ENCODE measurements around the gene MUC20. TPM values are rescaled to one million over a fixed set of nuclear protein-coding genes. Genes with fewer than 3 reads are reported as not detected.
"Not testable (repeated sequence)": the region's sequence is repeated elsewhere in the genome, so short reads cannot be mapped to it uniquely, and the experiment has no call there.

The MUC20 gene
- total RNA-seq, 2 donors from 2014 or later, result 3.4 to 5.0 TPM

DNA sequence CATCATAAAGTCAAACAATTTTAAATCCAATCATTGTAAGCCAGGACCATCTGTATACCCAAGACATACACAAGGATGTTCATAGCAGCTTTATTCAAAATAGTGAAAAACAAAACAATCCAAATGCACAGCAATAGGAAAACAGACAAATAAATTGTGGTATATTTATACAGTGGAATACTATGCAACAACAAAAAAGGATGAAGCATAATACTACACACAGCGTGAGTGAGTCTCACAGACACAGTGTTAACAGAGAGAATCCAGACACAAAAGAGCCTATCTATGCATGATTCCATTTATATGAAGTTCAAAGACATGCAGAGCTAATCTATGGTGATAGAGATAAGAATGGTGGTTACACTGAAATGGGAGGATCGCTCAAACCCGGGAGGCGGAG, 5.6 kb upstream of the MUC20 start:
- no peak for DNase-seq (ENCODE audit: low spot score)
- H3K27ac ChIP-seq, result no peak overlapping the region
- H3K4me1 ChIP-seq, result no peaks in the 10 kb centered on the region
- no peak overlapping the region for H3K4me3 ChIP-seq
- H3K36me3 ChIP-seq, result peaks cover 35% of the 10 kb centered on the region
- H3K9me3 ChIP-seq, result no peaks in the 10 kb centered on the region
- TF ChIP-seq, protein P1, sequence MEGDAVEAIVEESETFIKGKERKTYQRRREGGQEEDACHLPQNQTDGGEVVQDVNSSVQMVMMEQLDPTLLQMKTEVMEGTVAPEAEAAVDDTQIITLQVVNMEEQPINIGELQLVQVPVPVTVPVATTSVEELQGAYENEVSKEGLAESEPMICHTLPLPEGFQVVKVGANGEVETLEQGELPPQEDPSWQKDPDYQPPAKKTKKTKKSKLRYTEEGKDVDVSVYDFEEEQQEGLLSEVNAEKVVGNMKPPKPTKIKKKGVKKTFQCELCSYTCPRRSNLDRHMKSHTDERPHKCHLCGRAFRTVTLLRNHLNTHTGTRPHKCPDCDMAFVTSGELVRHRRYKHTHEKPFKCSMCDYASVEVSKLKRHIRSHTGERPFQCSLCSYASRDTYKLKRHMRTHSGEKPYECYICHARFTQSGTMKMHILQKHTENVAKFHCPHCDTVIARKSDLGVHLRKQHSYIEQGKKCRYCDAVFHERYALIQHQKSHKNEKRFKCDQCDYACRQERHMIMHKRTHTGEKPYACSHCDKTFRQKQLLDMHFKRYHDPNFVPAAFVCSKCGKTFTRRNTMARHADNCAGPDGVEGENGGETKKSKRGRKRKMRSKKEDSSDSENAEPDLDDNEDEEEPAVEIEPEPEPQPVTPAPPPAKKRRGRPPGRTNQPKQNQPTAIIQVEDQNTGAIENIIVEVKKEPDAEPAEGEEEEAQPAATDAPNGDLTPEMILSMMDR (IDR thresholded peaks at IDR 0.05), result no peak
- H3K27me3 ChIP-seq, result no peaks in the 10 kb centered on the region

DNA sequence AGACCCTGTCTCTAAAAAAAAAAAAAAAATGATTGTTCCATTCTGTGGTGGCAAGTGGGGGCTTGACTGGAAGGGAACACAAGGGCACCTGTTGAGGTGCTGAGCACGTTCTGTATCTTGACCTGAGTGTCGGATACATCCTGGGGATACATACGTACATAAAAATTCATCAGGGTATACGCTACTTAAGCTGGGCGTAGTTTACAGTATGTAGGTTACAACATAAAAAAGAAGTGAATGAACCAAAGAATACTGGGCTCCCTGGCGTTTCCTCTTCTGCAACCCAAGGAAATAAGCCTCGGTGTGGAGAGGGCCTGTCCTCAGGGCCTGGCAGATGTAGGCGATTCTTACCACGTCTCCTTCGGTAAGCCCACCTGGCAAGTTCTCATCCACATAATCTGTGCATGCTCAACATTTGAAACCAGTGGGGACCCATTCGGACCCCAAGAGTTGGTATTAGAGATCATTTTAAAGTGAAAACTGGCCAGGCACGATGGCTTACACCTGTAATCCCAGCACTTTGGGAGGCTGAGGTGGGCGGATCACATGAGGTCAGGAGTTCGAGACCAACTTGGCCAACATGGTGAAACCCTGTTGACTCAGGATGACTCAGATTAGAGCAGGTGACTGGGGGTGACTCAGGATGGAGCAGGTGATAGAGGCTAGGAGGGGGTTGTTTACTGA, 5.1 kb upstream of the MUC20 start:
- H3K36me3 ChIP-seq, result peaks cover 30% of the 10 kb centered on the region
- no peak overlapping the region for H3K4me3 ChIP-seq
- TF ChIP-seq, protein P1 (IDR thresholded peaks at IDR 0.05), result no peak
- H3K27me3 ChIP-seq, result no peaks in the 10 kb centered on the region
- H3K9me3 ChIP-seq, result no peaks in the 10 kb centered on the region
- no peak overlapping the region for H3K27ac ChIP-seq
- no peak for DNase-seq (ENCODE audit: low spot score)
- no peaks in the 10 kb centered on the region for H3K4me1 ChIP-seq

DNA sequence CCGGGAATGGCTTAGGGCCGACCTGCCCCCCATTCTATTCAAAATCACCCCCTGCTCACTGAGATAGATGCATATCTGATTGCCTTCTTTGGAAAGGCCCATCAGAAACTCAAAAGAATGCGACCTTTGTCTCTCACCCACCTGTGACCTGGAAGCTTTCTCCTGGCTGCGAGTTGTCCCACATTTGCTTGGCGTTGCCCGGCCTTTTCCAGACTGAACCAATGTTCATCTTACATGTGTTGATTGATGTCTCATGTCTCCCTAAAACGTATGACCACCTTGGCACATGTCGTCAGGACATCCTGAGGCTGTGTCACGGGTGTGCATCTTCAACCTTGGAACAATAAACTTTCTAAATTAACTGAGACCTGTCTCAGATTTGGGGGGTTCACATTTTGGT, 3.4 kb upstream of the MUC20 start:
- no peaks in the 10 kb centered on the region for H3K4me1 ChIP-seq
- H3K36me3 ChIP-seq, result peaks cover 16% of the 10 kb centered on the region
- no peaks in the 10 kb centered on the region for H3K27me3 ChIP-seq
- TF ChIP-seq, protein P1 (IDR thresholded peaks at IDR 0.05), result no peak
- no peak overlapping the region for H3K27ac ChIP-seq
- no peaks in the 10 kb centered on the region for H3K9me3 ChIP-seq
- no peak for DNase-seq (ENCODE audit: low spot score)
- H3K4me3 ChIP-seq, result no peak overlapping the region

DNA sequence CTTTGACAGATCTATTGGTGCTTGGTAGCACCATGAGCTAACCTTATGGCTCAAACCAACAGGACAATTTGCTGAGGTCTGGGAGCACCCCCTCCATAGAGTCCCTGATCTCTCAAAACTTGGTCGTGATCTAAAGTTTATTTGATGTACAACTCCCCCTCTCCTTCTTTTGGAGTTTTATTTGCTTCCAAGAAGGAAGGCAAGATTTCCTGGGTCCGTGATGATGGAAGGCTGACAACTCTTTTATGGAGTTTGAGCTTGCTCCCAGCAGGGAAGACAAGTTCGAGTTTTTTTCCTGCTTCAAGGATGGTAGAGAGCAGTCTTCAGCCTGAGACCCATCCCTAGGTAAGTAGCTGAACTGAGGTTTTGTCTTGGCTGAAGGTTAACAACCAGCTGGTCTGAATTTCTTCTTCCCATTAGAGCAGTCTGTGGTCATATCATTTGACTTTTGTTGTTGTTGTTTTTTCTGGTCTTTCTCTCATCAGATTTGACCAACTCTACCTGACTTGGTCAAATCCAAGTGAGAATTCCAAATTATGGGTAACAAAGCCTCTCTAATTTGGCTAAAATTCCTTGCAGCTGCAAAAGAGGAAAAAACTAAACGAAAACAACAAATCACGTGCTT, 2.8 kb upstream of the MUC20 start:
- Histone ChIP-seq H3K27me3 (no peaks in the 10 kb centered on the region), H3K4me3 (no peak overlapping the region), H3K36me3 (peaks cover 16% of the 10 kb centered on the region), H3K27ac (no peak overlapping the region), H3K9me3 (no peaks in the 10 kb centered on the region), H3K4me1 (no peaks in the 10 kb centered on the region)
- TF ChIP-seq, protein P1 (IDR thresholded peaks at IDR 0.05), result no peak
- DNase-seq (ENCODE audit: low spot score), result no peak

DNA sequence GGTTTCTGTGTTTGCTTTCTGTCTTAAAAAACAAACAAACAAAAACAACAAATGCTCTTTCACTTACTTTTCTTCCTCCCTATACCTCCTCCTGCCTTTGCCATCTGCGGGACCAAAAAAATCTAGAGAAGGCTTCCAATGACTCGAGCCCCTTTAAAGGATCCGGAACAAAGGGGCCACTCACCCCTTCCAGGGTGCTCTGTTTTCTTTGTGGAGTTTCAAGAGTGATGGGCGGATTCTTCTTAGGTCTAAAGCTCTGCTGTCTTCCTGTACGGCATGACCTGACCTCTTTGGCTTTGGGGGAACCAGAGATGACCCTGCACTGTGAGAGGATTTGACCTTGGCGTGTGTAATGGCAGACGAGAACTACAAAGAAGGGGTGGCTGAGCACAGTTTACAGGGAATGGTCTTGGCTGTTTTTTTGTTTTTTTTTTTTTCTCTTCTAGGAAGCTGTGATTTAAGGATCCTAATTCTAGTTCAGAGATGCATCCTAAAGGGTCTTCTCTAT, 2.2 kb upstream of the MUC20 start:
- no peak for DNase-seq (ENCODE audit: low spot score)
- no peaks in the 10 kb centered on the region for H3K9me3 ChIP-seq
- TF ChIP-seq, protein P1 (IDR thresholded peaks at IDR 0.05), result no peak
- H3K27me3 ChIP-seq, result no peaks in the 10 kb centered on the region
- H3K4me1 ChIP-seq, result no peaks in the 10 kb centered on the region
- peaks cover 16% of the 10 kb centered on the region for H3K36me3 ChIP-seq
- H3K27ac ChIP-seq, result no peak overlapping the region
- no peak overlapping the region for H3K4me3 ChIP-seq

DNA sequence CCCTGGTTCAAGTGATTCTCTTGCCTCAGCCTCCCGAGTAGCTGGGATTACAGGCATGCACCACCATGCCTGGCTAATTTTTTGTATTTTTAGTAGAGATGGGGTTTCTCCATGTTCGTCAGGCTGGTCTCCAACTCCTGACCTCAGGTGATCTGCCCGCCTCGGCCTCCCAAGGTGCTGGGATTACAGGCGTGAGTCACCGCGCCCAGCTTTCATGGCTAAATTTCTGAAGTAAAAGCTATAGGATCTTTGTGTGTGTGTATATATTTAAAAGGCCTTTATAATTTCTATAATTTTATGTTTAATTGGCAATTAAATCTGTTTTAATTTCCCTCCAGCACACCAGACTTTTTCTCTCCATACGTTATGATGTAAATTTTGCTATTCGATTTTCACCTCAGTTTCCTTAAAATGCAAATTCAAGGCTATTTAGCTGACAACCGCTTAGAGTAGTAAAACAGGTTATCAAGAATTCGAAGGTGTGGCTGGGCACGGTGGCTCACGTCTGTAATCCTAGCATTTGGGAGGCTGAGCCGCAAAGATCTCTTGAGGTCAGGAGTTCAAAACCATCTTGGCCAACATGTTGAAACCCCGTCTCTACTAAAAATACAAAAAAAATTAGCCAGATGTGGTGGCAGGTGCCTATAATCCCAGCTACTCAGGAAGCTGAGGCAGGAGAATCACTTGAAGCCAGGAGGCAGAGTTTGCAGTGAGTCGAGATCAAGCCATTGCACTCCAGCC, 1.1 kb upstream of the MUC20 start:
- DNase-seq (ENCODE audit: low spot score); H3K4me3 ChIP-seq; H3K9me3 ChIP-seq; H3K4me1 ChIP-seq; H3K27ac ChIP-seq; H3K27me3 ChIP-seq: not testable (repeated sequence)
- peaks cover 11% of the 10 kb centered on the region for H3K36me3 ChIP-seq

DNA sequence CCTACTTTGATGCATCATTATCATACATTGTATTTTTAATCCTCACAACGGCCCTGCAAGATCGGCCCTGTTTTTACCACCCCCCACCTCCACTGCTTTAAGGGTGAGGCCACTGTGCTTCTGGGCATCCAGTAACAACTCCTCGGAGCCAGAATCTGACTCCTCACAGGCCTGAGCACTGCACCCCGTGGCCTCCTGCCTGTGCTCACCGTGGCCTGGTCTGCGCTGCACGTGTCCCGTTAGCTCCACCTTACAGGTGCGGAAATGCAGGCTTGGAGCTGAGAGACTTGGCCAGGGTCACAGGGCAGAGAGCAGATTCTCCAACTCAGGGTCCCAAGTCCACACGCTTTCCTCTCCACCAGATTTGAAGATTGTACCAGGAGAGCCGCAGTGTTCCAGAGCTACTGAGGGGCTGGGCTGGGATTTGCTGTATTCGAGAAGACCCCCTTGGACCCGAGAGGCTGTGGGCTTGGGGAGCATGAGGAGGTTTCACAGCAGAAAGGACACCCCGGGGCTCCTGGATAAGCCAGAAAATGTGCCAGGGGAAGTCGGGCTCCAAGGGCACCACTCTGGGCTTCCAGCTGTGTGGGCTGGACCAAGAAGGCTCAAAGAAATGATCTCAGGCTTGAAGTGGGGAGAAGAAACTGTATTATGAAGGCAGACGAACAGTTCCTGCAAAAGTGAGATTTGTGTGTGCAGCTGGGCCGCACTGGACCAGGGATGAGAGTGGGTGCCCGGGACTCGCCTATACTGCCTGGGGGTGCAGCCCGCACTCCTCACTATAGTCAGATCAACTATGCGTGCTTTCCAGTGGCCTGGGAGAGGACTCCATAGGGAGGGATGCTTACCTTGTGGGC, 1.6 kb downstream of the MUC20 start:
- DNase-seq (ENCODE audit: low spot score); H3K9me3 ChIP-seq; H3K4me3 ChIP-seq; H3K27me3 ChIP-seq; H3K27ac ChIP-seq; H3K36me3 ChIP-seq; H3K4me1 ChIP-seq: not testable (repeated sequence)

DNA sequence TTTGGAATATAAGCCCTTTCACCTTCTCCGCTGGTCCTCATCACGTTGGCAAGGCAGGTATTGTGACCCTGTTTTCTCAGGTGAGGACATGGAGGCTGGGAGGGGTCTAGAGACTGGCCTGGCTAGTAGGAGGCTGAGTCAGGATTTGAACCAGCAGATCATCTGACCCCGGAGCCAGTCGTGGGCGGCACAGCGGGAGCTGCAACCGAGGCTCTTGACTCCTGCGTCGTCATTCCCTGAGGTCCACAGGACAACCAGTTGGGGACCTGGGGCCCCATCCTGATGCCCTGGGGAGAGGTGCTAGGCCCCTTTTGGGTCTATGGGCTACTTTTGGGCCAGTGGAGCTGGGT, 2.2 kb downstream of the MUC20 start:
- H3K9me3 ChIP-seq; H3K4me1 ChIP-seq; H3K4me3 ChIP-seq; H3K36me3 ChIP-seq; H3K27me3 ChIP-seq; DNase-seq (ENCODE audit: low spot score); H3K27ac ChIP-seq: not testable (repeated sequence)

All from right atrium auricular region (tissue), 2 donors.